Trophoblast cell (in vitro differentiated cells and primary cell): ENCODE data around the gene VILL.

Experiments
- DNase-seq, 2 donors: peaks; one replicate each; pipeline ENCODE4 v3.0.0-alpha.2; 2016
- H2AFZ ChIP-seq: 2 replicates; pipeline ENCODE4 v1.6.1; 2013; ENCODE audit warnings: low read length, moderate library complexity, mild to moderate bottlenecking; ENCODE audit not compliant: insufficient read depth, poor library complexity
- H2AK5ac ChIP-seq: 2 replicates; pipeline ENCODE4 v1.6.1; 2013; ENCODE audit warnings: mild to moderate bottlenecking, low read length
- H2BK120ac ChIP-seq: 2 replicates; pipeline ENCODE4 v1.6.1; 2013; ENCODE audit warnings: low read length, mild to moderate bottlenecking, moderate library complexity; ENCODE audit not compliant: insufficient read depth, poor library complexity
- H2BK12ac ChIP-seq: 2 replicates; pipeline ENCODE4 v1.6.1; 2013; ENCODE audit warnings: mild to moderate bottlenecking, low read length, moderate library complexity
- H2BK5ac ChIP-seq: 2 replicates; pipeline ENCODE4 v1.6.1; 2013; ENCODE audit warnings: low read length, low read depth, moderate library complexity, mild to moderate bottlenecking; ENCODE audit not compliant: poor library complexity
- H3K14ac ChIP-seq: 2 replicates; pipeline ENCODE4 v1.6.1; 2013; ENCODE audit warnings: mild to moderate bottlenecking, low read length
- H3K18ac ChIP-seq: 2 replicates; pipeline ENCODE4 v1.6.1; 2013; ENCODE audit warnings: mild to moderate bottlenecking, low read length
- H3K23ac ChIP-seq: 2 replicates; pipeline ENCODE4 v1.6.1; 2013; ENCODE audit warnings: low read length
- H3K27ac ChIP-seq: 2 replicates; pipeline ENCODE4 v1.5.1; 2013; ENCODE audit warnings: low read depth, mild to moderate bottlenecking, inconsistent platforms, low read length, moderate library complexity
- H3K27me3 ChIP-seq: 2 replicates; pipeline ENCODE4 v1.6.1; 2013; ENCODE audit warnings: inconsistent platforms, mild to moderate bottlenecking, low read length, moderate library complexity; ENCODE audit not compliant: insufficient read depth
- H3K36me3 ChIP-seq, 2 experiments: 1 replicate in 1 of 2; 2 replicates in 1 of 2; pipeline ENCODE4 v1.6.1; 2013; ENCODE audit warnings: low read length in 2 of 2, mild to moderate bottlenecking in 2 of 2, moderate library complexity in 1 of 2; ENCODE audit not compliant: insufficient read depth in 2 of 2, control insufficient read depth in 1 of 2
- H3K4ac ChIP-seq: 2 replicates; pipeline ENCODE4 v1.6.1; 2013; ENCODE audit warnings: low read depth, mild to moderate bottlenecking, low read length, moderate library complexity
- H3K4me1 ChIP-seq, 2 experiments: 1 replicate in 1 of 2; 2 replicates in 1 of 2; pipeline ENCODE4 v1.6.1; 2013; ENCODE audit warnings: low read length in 2 of 2, mild to moderate bottlenecking in 2 of 2, moderate library complexity in 1 of 2; ENCODE audit not compliant: insufficient read depth in 2 of 2, control insufficient read depth in 1 of 2
- H3K4me2 ChIP-seq: 2 replicates; pipeline ENCODE4 v1.6.1; 2013; ENCODE audit warnings: inconsistent platforms, mild to moderate bottlenecking, low read length, moderate library complexity
- H3K4me3 ChIP-seq: 2 replicates; pipeline ENCODE4 v1.5.1; 2013; ENCODE audit warnings: mild to moderate bottlenecking, low read depth, low read length, inconsistent platforms
- H3K79me1 ChIP-seq: one replicate; pipeline ENCODE4 v1.6.1; 2013; ENCODE audit warnings: low read length
- H3K79me2 ChIP-seq: 2 replicates; pipeline ENCODE4 v1.6.1; 2013; ENCODE audit warnings: low read length, mild to moderate bottlenecking; ENCODE audit not compliant: control insufficient read depth, insufficient read depth, poor library complexity
- H3K9ac ChIP-seq: 2 replicates; pipeline ENCODE4 v1.6.1; 2013; ENCODE audit warnings: mild to moderate bottlenecking, low read length
- H3K9me3 ChIP-seq: 2 replicates; pipeline ENCODE4 v1.6.1; 2013; ENCODE audit warnings: low read depth, mild to moderate bottlenecking, control low read depth, inconsistent platforms, low read length; ENCODE audit not compliant: insufficient read depth
- H4K12ac ChIP-seq: 2 replicates; pipeline ENCODE4 v1.6.1; 2013; ENCODE audit warnings: low read depth, mild to moderate bottlenecking, low read length, moderate library complexity
- H4K8ac ChIP-seq: 2 replicates; pipeline ENCODE4 v1.6.1; 2013; ENCODE audit warnings: low read depth, mild to moderate bottlenecking, low read length, moderate library complexity
- H4K91ac ChIP-seq: one replicate; pipeline ENCODE4 v1.6.1; 2013; ENCODE audit warnings: low read depth, mild to moderate bottlenecking, low read length, moderate library complexity
- WGBS: extraction: QIAGEN DNeasy Blood & Tissue Kit; methylation state at CpG from one replicate; pipeline ENCODE4 v1.1.7; 2013; ENCODE audit warnings: missing lambda C conversion rate; ENCODE audit not compliant: insufficient read length, insufficient coverage; ENCODE audit errors: extremely low coverage; 5-methylcytosine and 5-hydroxymethylcytosine counted together

VILL gene

DNA sequence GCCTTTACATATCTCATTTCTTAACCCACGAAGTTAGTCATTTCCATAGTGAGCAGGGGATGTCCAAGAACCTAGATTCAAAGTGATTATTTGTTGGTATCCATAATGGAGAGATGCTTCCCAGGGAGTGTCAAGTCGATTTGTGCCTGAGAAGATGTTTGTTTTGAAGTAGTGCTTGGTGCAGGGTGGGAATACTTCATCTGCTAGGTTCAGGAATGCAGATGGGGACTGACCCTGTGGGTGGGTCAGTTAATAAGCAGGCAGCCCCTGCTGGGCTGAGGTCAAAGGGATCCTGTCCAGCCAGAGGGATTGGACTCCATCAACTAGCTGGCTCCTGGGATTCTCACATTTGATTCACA, 44.1 kb upstream of the VILL start:
- peak overlapping the region; percentile 56 for H2BK120ac ChIP-seq
- no peak overlapping the region for H3K9ac ChIP-seq
- H4K12ac ChIP-seq: no peak overlapping the region
- no peak for DNase-seq
- H2AK5ac ChIP-seq: peak overlapping the region; percentile 39
- H3K79me2 ChIP-seq: peaks cover 2% of the 10 kb centered on the region
- no peaks in the 10 kb centered on the region for H3K27me3 ChIP-seq
- no peaks in the 10 kb centered on the region for H3K36me3 ChIP-seq
- H3K23ac ChIP-seq: no peak overlapping the region
- H4K91ac ChIP-seq: peak overlapping the region; percentile 72
- H3K4me1 ChIP-seq: peaks cover 29 to 37% of the 10 kb centered on the region in 2 experiments
- no peak overlapping the region for H3K4ac ChIP-seq
- peak overlapping the region; percentile 83 for H2BK5ac ChIP-seq
- H3K4me3 ChIP-seq: no peak overlapping the region
- peak overlapping the region; percentile 50 for H3K4me2 ChIP-seq
- WGBS: no CpG with 5 or more reads among the region's 2 CpGs
- H2BK12ac ChIP-seq: peak overlapping the region; percentile 21
- peaks cover 16% of the 10 kb centered on the region for H3K79me1 ChIP-seq
- no peak overlapping the region for H4K8ac ChIP-seq
- peak overlapping the region; percentile 68 for H3K14ac ChIP-seq
- peak overlapping the region; percentile 43 for H3K18ac ChIP-seq
- no peaks in the 10 kb centered on the region for H3K9me3 ChIP-seq
- peak overlapping the region; percentile 35 for H2AFZ ChIP-seq
- peak overlapping the region; percentile 88 for H3K27ac ChIP-seq

DNA sequence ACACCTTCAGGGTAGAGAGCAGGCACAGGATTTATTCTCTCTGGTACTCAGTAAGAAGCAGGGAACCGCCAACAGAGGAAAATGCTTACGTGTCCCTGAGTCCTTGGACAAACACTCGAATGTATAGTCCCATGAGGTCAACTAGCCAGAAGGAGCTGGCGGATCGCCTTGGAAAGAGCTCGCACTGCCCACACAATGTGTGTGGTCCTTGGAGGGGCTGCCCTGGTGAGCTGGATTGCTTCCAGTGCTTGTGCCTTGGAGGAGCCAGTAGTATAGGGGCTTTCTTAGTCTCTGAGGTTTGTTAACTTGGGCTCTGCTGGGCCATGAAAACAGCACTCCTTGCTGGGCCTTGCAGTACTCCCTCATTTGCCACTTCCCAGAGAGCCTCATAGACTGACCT, 40.7 kb upstream of the VILL start:
- Histone ChIP-seq H3K4me1 (peaks cover 17 to 21% of the 10 kb centered on the region in 2 experiments), H3K4me2 (no peak overlapping the region), H2BK12ac (no peak overlapping the region), H3K27ac (no peak overlapping the region), H3K18ac (no peak overlapping the region), H3K4me3 (no peak overlapping the region), H3K36me3 (peaks cover 1% of the 10 kb centered on the region in 2 experiments), H3K27me3 (no peaks in the 10 kb centered on the region), H2AK5ac (no peak overlapping the region), H2BK120ac (no peak overlapping the region), H2BK5ac (no peak overlapping the region), H3K4ac (no peak overlapping the region), H3K14ac (no peak overlapping the region), H2AFZ (no peak overlapping the region), H4K91ac (no peak overlapping the region), H3K9ac (no peak overlapping the region), H3K9me3 (no peaks in the 10 kb centered on the region), H3K79me2 (peaks cover 2% of the 10 kb centered on the region), H3K23ac (no peak overlapping the region), H4K8ac (no peak overlapping the region), H4K12ac (no peak overlapping the region), H3K79me1 (peaks cover 13% of the 10 kb centered on the region)
- DNase-seq: no peak
- whole genome bisulfite sequencing: no CpG with 5 or more reads among the region's 6 CpGs

DNA sequence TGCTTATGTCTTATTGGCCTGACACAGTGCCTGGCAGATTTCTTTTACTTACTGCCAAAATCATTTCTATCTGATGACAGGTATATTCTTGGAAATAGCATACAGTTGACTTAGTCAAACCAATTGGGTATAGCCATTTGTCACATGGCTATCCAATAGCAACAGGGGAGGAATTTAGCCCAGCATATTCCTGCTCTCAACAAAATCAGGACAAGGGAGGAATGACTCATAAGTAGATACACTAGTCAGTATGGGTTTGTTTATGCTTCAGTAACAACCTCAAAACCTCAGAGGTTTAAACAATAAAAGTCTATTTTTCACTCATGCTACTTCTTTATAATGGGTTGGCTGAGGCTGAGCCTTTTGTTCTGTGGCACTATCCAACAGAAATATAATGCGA, 38.0 kb upstream of the VILL start:
- no peak overlapping the region for H4K91ac ChIP-seq
- no peaks in the 10 kb centered on the region for H3K79me1 ChIP-seq
- H4K8ac ChIP-seq: no peak overlapping the region
- H3K18ac ChIP-seq: no peak overlapping the region
- peaks cover 0 to 2% of the 10 kb centered on the region in 2 experiments for H3K4me1 ChIP-seq
- H2AFZ ChIP-seq: no peak overlapping the region
- H3K23ac ChIP-seq: no peak overlapping the region
- no peak overlapping the region for H2BK120ac ChIP-seq
- DNase-seq: no peak
- no peak overlapping the region for H3K4me3 ChIP-seq
- H3K9ac ChIP-seq: no peak overlapping the region
- H3K79me2 ChIP-seq: no peaks in the 10 kb centered on the region
- H3K27ac ChIP-seq: no peak overlapping the region
- no CpG with 5 or more reads among the region's 1 CpG for WGBS
- H2AK5ac ChIP-seq: no peak overlapping the region
- no peak overlapping the region for H3K4ac ChIP-seq
- H3K4me2 ChIP-seq: no peak overlapping the region
- H3K36me3 ChIP-seq: peaks cover 4 to 5% of the 10 kb centered on the region in 2 experiments
- no peak overlapping the region for H2BK5ac ChIP-seq
- no peaks in the 10 kb centered on the region for H3K9me3 ChIP-seq
- H3K14ac ChIP-seq: no peak overlapping the region
- no peaks in the 10 kb centered on the region for H3K27me3 ChIP-seq
- H2BK12ac ChIP-seq: no peak overlapping the region
- no peak overlapping the region for H4K12ac ChIP-seq

DNA sequence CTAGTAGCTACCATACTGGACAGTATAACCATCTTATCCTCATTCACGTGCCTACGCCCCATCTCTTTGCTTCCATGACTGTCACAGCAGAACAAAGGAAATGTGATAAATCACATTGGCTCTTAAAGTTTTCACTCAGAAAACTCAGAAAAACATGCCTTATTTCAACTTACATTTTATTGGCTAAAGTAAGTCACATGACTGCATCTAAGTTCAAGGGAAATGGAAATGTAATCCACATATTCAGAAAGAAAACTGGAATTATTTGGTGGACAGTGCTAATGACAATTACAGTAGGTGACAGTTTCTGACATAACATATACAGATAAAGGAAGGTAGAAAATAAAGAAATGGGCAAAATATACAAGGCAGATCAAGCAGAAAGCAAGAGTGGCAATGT, 37.4 kb upstream of the VILL start:
- no peak for DNase-seq
- no CpG with 5 or more reads among the region's 2 CpGs for WGBS

More for the DNA sequence above, 37.4 kb upstream of the VILL start:
- H3K79me2 ChIP-seq: no peaks in the 10 kb centered on the region
- no peak overlapping the region for H3K18ac ChIP-seq
- H3K4ac ChIP-seq: no peak overlapping the region
- no peak overlapping the region for H4K12ac ChIP-seq
- no peak overlapping the region for H4K8ac ChIP-seq
- no peaks in the 10 kb centered on the region for H3K9me3 ChIP-seq
- no peaks in the 10 kb centered on the region for H3K79me1 ChIP-seq
- H3K27ac ChIP-seq: no peak overlapping the region
- H2AFZ ChIP-seq: no peak overlapping the region
- H3K4me2 ChIP-seq: no peak overlapping the region
- peaks cover 0 to 2% of the 10 kb centered on the region in 2 experiments for H3K4me1 ChIP-seq
- H3K27me3 ChIP-seq: no peaks in the 10 kb centered on the region
- no peak overlapping the region for H3K14ac ChIP-seq
- H2AK5ac ChIP-seq: no peak overlapping the region
- peaks cover 4 to 7% of the 10 kb centered on the region in 2 experiments for H3K36me3 ChIP-seq
- no peak overlapping the region for H3K9ac ChIP-seq
- H2BK5ac ChIP-seq: no peak overlapping the region
- no peak overlapping the region for H2BK12ac ChIP-seq
- no peak overlapping the region for H3K23ac ChIP-seq
- no peak overlapping the region for H2BK120ac ChIP-seq
- H4K91ac ChIP-seq: no peak overlapping the region
- no peak overlapping the region for H3K4me3 ChIP-seq
